HUDEP-2 (cell line): ENCODE results near the gene CA10.

Source experiments
- DNase-seq, 76 experiments: peaks; one replicate each; lab custom pipeline; 2025; ENCODE audit not compliant: unreplicated experiment in 76 of 76; lab: John Stamatoyannopoulos, UW

CA10 gene

GRCh38 chr17:51955245-51955644, 203.3 kb downstream of the CA10 start:
- DNase-seq = no peak

DNA sequence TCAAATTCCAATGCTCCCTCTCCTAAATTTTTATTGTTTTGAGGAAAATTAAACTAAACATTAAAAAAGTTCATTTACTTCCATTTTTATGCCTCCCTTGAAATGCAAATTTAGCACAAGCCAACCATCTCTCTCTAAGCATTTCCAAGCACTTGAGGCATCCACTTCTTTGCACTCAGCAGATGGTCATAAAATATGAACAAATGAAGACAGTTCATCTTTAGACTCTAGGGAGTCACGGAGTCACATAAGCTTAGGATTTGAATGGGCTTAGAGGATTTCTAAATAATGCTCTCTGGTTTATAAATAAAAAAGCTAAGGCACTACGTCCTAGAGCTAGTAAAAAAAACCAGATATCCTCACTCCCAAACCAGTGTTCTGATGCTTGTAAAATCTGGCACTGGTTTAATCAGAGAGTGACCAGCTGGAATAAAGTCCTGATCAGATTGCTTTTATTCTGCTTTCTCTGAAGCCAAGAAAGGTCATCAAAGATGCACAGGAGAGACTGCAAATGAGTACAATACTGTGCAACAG, 204.2 kb downstream of the CA10 start:
- DNase-seq = no peak

DNA sequence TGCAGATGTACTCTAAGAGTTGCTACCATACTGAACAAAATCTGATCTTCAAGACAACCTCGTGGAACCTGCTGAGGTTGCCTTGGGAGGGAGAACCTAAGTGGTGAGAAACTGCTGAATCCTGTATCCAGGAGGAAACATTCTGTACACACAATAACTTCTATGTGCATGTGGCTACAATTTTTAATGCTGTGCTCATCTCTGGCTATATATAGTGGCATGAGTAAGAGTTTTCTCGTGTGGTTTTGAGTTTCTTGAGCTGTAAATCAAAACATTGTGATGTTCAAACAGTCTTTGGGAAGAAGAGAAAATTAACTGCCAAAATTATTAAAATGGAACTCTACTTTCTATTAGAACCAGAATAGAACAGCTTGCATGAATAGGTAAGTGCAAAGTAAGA, 206.8 kb downstream of the CA10 start:
- no peak for DNase-seq

DNA sequence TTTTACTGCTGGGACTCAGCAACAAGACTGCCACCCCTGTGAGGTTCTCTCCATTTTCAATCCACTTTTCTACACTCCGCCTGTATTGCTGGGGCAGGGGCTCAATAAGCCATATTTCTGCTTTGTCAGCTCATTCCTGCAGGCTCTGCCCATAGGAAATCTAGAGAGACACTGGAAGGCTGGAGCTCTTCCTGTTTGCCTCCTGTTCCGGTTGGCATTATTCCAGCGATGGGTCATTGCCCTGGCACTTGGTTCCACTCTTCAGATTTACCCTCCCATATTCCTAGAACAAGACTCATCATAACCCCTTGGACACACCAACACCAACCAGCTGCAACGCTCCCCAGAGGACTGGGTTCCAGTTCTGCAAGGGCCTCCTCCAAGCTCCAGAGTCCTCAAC, 210.4 kb downstream of the CA10 start:
- no peak for DNase-seq

- no peak for DNase-seq
These were observed 211.3 kb downstream of the CA10 start for GRCh38 chr17:51947160-51947735.

DNA sequence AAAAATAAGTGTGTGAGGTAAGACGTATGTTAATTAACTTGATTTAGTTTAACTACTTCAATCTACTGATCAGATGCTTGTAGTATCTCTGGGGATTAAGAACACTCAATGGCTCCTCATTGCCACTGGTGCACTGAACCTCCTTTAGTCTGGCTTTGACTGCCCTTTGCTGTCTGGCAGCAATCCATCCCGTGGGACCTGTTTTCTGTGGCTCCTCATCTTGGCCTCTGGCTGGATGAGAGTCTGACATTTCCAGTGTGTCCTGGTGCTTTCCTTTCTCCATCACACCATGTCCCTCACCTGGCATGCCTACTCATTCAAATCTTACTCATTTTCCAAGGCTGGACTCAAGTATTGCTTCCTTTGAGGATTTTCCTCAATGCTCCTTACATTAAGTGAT, 212.2 kb downstream of the CA10 start:
- no peak for DNase-seq

DNA sequence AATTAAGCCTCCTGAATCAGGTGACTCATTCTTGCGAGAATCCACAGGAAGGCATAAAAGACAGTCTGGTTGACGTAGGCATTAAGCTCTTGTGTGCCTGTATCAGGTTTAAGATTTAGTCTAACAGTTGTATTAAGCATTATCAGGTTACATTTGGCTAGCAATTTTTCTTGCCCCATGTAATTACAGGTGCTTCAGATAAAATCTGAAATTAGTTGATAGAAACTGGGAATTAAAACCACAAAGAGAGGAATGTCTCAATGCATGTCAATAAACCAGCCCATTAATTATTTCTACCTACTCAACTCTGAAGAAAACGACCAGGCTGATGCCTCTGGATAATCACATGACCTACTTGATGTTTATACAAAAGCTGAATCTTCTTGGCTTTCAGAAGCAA, 217.2 kb downstream of the CA10 start:
- DNase-seq = no peak

- DNase-seq = no peak
These were observed 221.2 kb downstream of the CA10 start for GRCh38 chr17:51937264-51937663.

GRCh38 chr17:51935477-51935876, 223.0 kb downstream of the CA10 start:
- DNase-seq = no peak

DNA sequence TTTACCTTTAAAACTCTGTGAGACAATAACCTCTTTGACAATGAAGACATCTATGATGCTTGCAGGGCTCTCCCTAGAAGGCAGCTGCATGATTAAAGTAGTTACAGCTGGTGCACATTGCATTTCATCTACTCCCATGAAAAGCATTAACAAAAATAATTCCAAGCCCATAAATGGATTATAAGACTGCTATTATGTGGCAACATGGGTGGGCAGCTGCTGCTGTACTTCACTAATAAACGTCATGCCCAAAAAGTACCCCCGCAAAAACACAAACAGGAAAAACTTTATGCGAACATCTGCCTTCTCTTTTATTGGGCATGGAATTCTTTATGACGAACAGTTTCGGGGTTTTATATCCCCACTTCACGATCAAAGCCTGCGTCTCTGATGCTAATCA, 224.9 kb downstream of the CA10 start:
- DNase-seq = no peak

DNA sequence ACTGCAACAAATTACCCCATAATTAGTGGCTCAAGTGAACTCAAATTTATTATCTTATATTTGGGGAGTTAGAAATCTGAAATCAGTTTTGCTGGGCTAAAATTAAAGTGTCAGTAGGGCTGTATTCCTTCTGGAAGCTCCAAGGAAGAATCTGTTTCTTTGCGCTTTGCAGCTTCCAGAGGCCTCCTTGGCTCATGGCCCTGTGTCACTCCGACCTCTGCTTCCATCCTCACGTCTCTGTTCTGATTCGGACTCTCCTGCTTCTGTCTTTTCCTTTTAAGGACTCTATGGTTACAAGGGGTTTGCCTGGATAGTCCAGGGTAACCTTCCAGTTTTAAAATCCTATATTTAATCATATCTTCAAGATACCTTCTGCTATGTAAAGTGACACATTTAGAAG, 232.1 kb downstream of the CA10 start:
- DNase-seq = no peak

GRCh38 chr17:51921500-51921899, 237.0 kb downstream of the CA10 start:
- no peak for DNase-seq

DNA sequence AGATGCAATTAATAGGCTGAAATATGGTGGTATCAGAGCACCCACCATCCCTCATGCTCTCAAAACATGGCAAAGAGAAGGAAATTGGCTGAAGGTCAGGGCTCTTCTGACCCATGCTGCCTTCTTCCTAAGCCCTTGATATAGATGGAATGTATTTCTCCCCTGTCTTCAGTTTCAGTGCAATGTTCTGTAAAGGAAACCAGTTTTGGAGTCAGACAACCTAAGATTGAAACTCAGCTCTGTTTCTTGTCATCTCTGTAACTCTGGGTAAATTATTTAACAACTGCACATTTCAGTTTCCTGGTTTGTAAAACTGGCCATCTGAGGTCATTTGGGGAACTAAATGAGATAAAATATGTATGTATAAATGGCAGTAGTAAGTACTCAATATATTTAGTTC, 243.9 kb downstream of the CA10 start:
- DNase-seq = no peak

GRCh38 chr17:51913491-51914205, 244.9 kb downstream of the CA10 start:
- DNase-seq = no peak

GRCh38 chr17:51912939-51913338, 245.6 kb downstream of the CA10 start:
- DNase-seq = no peak

GRCh38 chr17:51911237-51911636, 247.3 kb downstream of the CA10 start:
- DNase-seq = no peak

DNA sequence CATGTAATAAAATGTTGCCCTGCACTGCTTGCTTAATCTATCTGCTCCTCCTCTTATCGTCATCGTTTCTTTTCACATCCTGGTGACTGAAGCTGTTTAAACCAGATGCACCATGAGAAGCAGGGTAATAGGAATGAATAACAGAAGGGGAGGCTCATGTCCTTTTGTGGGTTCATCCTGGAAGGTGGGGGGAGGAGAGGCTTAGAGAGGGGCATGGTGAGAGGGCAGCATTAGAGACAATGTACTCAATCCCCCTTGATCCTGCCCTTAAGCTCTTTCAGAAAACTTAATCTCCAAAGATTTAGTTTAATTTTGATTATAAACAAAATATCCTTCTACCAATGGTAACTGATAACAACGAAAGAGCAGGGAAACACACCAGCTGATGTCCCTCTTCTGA, 248.5 kb downstream of the CA10 start:
- DNase-seq = no peak

DNA sequence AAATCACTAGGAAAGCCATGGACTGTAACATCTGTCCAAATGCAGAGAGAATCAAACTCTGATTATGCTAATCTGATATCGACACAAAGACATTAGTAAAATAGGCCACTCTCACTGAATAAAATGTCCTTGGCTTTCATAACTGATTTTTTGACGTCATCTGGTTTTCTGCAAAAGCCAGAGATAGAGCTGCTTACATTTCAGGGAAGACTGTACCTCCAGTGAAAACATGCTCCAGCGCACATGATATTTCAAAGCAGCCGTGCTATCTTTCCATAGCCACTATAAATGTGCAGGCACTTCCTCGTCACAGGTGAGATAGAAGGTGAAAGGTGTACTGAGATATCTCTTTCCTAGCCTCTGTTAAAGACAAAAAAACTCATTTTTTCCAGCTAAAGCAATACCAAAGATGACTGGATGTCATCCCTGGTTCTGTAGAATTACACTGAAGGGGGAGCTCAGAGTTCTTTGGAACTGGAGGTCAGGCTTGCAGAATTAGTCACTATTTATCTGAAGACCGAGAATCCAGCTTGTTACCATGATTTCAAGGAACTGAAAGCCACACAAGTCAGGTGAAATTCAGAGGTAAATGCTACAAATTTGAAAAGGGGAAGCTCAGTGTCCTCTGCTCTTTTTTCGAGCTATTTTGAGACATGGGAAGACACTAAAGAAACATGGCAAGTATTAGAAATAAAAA, 249.5 kb downstream of the CA10 start:
- DNase-seq = no peak

DNA sequence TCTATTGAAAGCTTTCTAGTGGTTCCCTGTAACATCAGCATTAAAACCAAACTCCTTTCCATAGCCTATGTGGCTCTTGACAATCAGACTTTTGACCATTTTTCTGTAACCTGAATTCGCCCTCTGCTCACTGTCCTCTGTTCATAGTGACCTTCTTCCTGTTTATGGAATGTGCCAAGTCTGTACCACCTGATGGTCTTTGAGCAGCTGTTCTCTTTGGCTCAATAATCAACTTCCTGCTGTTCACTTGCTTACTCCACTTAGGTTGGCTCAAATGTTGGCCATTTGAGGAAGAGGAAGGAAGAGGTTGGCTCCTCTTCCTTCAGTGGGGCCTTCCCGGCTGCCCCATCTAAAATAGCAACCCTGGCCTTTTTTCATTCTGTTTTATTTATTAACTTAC, 251.5 kb downstream of the CA10 start:
- no peak for DNase-seq

- DNase-seq = no peak
These were observed 254.1 kb downstream of the CA10 start for GRCh38 chr17:51904379-51904778.

- DNase-seq = no peak
These were observed 257.3 kb downstream of the CA10 start for GRCh38 chr17:51901242-51901641.

GRCh38 chr17:51891936-51892335, 266.6 kb downstream of the CA10 start:
- no peak for DNase-seq
